T-helper 1 cell (primary cell): Measurements from ENCODE around the gene CTU1.
"Not testable (repeated sequence)": the region's sequence is repeated elsewhere in the genome, so short reads cannot be mapped to it uniquely, and the experiment has no call there.

Source experiments
- DNase-seq, 5 donors: peaks; one replicate each; pipeline ENCODE4 v3.0.0-alpha.2; 2012 to 2020
- total RNA-seq, 4 donors: gene quantifications; one replicate each; lab custom pipeline; 2026; lab: John Stamatoyannopoulos, UW

Gene CTU1
- 1.3 to 3.5 (median 3.1) reads per million in 4 donors for total RNA-seq

DNA sequence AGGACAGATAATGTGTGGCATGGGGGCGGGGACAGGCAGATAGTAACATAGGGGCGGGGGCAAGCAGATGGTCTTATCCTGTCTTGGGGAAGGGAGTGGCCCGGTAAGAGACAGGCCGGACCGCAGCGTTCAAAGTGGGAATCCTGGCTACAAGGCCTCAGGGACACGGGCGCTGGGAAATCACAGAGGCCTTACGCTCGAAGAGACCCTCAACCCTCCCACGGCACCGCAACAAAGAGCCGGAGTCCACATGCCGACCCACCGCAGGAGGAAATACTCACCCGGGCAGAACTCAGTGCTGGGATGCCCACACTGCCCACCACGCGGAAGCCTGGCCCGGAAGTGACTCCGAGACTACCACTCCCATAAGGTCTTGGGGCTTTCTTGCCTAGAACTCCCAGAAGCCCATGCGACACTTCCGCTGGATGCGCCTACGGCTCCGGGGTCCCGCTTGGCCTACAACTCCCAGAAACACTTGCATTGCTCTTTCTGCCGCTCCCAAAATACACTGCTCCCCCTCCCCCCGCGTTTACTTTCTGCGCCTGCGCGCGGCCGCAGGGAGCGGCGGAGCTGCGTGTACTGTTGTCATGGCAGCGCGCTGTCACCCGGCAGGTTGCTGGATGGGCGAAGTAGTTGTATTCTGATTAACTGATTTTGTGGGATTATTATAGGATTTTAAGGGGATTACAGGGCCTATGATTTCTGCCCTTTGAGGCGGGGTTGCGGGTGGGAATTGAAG, at the start of gene CTU1:
Gene CTU1, minus strand, starts transcription at position 344 of the 739 bp plus-strand sequence. CDS start 3,840 bp downstream, outside the sequence.
- DNase-seq: peak; percentile 95 to 99 (median 97)

DNA sequence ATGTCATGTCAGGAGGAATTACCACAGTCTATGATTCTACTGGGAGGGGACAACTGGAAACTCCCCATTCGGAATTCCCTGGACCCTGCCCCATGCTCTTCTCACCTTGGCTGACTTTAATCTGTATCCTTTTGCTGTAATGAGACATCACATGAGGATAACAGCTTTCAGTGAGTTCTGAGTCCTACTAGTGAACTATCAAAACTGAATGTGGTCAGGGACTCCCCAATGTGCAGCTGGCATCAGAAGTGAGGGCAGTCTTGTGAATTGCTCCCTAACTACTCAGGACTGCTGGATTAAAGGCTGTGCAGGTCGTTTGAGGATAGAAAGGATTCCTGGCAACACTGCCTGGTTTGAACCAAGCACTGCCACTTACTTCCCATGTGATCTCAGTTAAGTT, 49.1 kb upstream of the CTU1 start:
- DNase-seq: no peak

DNA sequence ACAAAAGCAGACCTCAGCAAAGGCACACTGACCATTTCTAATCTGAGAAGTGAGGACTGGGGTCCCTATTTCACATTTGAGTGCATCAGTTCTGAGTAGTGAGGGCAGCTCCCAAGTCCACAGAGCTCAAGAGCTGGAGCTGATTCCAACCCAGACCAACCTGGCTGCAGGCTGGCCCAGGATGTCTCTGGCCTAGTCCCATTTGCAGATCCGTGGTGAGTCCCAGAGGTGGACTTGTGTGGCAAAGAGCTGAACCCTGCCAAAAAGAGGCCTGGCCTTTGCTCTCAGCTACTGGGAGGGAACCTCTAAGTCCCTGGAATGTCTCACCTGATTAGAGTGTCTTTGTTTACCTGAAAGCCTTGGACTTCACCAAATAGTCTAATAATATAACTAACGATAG, 48.5 kb upstream of the CTU1 start:
- DNase-seq: no peak

DNA sequence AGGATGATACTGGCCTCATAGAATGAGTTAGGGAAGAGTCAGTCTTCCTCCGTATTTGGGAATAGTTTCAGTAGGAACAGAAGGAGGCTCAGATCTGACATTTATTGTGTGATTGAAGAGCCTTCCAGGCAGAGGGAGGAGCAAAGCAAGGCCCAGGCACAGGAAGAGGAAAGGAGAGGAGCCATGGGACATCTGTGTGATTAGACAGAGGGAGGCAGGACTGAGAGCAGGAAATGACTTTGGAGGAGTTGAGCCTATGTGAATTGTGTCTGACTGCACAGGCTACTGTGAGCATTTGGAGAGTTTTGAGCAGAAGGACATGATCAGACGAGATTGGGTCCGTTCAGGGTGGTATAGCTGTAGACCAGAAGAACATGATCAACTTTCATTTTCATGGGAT, 42.4 kb upstream of the CTU1 start:
- DNase-seq: no peak

DNA sequence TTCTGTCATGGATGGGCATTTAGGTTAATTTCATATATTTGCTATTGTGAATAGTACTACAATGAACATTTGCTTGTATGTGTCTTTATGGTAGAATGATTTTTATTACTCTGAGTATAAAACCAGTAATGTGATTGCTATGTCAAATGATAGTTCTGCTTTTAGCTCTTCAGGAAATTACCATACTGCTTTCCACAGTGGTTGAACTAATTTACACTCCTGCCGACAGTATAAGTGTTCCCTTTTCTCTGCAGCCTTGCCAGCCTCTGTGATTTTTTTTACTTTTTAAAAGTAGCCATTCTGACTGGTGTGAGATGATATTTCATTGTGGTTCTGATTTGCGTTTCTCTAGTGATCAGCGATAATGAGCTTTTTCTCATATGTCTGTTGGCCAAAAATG, 40.4 kb upstream of the CTU1 start:
- DNase-seq: no peak

DNA sequence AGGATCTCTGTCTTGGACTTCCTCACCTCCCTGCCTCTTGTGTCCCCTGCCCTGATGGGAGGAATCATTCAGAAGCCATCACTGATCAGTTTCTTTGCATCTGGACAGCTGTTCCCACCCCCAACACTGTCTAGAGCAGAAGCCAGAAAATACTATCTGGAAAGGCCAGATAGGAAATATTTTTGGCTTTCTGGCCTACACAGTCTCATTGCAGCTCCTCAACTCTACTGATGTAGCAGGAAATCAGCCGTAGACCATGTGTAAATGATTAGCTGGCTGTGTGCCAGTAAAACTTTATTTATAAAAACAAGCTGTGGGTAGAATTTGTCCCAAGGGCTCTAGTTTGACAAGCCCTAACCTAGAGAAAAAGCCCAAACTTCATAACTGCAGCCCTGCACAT, 39.5 kb upstream of the CTU1 start:
- no peak for DNase-seq

DNA sequence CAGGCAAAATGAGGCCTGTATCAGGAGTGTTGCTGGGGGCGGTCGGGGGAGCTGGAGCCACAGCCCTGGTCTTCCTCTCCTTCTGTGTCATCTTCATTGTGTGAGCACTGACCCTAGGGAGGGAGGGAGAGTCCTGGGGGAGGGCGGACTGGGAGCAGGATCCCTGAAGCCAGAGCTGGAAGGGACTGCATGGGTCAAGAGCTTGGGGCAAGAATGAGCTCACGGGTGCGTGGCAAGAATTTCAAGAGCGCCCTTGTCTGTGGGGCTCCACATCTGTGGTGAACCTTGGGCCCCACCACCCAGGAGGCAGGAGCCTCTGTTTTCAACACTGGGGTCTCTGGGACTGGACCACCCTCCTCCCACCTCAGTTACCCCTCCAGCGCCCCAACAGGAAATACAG, 38.5 kb upstream of the CTU1 start:
- DNase-seq: no peak

DNA sequence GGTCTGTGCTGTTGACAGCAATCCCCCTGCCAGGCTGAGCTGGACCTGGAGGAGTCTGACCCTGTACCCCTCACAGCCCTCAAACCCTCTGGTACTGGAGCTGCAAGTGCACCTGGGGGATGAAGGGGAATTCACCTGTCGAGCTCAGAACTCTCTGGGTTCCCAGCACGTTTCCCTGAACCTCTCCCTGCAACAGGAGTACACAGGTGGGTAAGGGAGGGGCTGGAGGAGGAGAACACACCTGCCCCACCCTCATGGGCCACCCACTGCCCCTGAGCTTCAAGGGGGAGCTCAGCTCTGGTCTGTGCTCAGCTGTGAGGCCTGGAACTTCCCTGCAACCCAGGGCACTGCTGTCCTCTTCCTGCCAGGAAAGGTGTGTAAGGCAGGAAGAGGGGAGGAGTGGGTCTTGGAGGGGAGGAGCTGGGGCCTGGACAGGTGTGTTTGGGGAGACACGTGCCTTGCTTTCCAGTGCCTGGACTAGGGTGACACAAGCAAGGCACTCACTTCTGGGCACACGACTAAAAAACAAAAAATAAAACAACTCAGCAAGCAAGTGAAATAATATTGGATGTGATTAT, 37.8 kb upstream of the CTU1 start:
- DNase-seq: no peak

DNA sequence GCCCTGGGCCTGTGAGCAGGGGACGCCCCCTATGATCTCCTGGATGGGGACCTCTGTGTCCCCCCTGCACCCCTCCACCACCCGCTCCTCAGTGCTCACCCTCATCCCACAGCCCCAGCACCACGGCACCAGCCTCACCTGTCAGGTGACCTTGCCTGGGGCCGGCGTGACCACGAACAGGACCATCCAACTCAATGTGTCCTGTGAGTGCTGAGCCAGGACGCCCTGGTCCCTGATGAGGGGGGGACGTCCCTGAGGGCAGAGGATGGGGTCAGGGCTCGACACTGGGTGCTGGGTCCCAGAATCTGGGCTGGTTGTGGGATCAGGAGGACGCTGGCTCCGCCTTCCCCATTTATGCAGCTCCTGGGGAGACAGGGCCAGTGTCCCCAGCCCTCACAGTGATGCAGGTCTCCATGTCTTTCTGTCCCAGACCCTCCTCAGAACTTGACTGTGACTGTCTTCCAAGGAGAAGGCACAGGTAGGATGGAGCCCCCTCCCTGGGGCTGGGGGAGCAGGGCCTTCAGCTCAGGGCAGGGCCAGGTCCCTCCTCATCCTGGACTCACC, 36.4 kb upstream of the CTU1 start:
- no peak for DNase-seq

DNA sequence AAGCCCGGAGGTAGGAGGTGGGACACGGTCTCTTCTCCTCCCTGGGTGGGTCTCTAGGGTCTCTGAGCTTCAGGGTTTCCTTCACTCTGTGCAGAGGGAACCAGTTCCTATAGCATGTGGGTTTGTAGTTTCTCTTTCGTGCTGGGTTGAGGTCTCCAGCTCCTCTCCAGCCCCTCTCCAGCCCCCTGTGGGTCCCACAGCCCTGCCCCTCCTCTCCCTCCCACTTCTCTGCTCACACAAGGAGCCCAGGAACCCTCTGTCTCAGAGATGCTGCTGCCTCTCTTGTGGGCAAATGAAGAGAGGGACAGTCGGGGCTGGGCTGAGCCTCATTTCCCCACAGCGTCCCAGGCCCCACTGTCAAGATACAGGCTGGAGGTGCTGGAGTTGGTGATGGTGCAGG, 35.3 kb upstream of the CTU1 start:
- no peak for DNase-seq

DNA sequence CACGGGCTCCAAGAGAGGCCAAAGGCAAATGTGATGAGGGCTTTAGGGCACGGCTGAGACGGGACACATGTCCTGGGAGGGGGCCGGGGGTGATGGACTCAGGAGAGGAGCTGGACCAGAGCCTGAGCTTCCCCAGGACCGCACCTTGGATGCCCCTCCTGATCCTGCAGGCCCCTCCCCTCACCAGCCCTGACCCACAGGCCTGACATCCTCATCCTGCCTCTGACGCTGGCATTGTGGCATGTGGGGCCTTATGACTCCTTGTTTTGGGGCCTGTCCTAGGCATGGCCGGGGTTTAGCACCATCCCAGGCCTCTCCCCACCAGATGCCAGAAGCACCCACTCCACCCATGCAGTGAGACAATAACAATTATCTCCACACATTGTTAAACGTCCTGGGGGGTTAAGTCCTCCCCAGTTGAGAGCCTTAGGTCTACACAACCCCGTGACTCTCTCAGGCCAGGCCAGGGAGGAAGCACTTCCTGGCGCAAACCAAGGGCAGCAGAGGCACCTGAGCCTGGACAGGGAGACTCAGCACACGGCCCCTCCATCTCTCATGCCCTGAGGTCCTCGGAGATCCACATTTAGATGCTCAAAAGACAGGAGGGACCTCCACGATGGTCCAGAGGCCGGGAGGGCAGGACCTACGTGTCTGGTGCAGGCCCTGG, 34.7 kb upstream of the CTU1 start:
- DNase-seq: not testable (repeated sequence)

DNA sequence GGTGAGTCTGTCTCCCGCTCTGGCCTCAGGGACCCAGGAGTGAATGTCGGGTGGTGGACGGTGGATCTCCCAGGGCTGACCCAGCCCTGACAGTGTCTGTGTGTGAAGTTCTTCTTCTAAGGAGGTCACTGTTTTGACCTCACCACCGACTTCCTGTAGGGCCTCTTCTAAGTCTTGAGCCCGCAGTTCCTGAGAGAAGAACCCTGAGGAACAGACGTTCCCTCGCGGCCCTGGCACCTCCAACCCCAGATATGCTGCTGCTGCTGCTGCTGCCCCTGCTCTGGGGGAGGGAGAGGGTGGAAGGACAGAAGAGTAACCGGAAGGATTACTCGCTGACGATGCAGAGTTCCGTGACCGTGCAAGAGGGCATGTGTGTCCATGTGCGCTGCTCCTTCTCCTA, 33.9 kb upstream of the CTU1 start, which contains the start of gene SIGLEC7:
Gene SIGLEC7, plus strand, starts transcription at position 183 of the 400 bp plus-strand sequence. Its CDS starts 69 bp downstream, at position 252.
- DNase-seq: no peak

DNA sequence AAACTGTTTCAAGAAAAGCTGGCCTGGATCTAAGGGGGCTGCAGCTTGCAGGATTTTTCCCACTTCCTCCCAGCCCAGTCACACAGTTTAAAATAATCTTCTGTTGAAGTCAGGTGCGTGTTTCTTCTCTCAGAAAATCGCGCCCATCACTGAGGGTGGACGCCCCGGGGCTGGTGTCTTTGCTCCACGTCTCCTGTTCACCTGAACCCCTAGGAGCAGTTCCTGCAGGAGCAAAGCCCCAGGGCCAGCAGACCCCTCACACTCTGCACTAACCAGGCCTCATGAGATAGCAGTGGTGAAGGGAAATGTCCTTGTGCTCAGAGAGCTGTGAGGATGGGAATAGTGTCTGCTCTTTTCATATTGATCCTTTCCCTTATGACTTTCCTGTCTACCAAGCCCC, 33.0 kb upstream of the CTU1 start:
- DNase-seq: no peak

DNA sequence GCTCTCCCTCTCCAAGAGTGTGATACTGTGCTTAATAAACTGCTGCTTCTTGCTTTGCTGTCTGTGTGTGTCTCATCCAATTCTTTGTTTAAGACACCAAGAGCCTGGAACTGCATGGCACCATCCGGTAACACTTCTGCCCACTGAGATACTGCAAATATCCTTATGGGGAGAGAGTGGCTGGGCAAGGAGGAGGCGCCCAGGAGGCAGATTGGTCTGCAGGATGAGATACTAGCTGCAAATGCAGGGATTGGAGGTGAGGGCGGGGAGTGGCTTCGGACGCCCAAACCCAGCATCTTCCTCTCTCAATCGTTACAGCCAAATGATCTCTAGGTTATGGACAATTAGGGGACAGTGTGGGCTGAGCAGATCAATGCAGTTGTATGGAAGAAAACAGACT, 32.2 kb upstream of the CTU1 start:
- DNase-seq: no peak

DNA sequence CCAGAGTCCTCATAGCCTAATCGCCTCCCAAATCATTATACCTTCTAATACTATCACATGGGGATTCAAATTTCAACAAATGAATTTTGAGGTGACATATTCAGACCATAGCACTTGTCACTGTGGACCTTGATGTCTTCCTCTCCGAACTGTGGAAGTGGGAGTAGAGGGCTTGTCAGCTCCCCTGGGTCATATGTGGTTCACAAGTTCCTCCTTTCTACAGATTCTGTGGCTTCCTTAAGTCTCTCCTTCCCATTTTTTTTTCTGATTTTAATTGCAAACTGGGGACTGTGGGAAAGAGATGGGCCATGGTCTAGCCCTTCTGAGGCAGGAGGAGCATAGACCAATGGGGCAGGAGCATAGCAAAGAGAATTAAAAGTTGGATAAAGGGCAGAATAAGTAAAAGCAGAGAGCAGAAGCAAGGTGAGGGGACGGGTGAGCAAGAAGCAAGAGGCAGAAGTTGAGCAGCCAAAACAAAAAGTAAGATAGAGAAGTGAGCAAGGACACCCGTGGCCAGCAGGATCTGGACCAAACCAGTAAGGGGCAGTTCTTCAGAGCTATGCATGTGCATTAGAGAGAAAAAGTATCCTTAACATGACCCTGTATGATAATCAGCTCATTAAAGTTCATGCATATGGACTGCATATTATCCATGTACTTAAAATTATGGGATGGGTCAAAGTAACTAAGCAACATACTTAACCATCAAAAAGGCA, 31.2 kb upstream of the CTU1 start:
- no peak for DNase-seq

DNA sequence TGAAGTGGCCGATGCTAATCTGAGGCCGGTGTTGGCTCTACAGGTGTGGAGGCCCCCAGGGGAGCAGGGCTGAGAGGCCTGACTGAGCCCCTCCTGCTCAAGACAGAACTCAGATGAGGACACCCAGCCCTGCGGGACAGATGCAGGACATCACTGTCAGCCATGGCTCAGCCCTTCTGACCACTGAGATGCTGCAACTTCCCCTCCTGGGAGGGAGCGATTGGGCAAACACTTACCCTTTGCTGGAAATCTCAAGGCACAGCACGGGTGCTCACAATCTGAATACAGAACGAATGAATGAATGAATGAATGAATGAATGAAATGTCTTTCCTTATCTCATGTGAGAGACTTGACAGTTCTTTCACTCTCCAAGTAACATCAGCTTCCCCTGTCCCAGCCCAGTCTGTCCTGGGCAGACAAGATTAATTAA, 30.4 kb upstream of the CTU1 start:
- DNase-seq: no peak

DNA sequence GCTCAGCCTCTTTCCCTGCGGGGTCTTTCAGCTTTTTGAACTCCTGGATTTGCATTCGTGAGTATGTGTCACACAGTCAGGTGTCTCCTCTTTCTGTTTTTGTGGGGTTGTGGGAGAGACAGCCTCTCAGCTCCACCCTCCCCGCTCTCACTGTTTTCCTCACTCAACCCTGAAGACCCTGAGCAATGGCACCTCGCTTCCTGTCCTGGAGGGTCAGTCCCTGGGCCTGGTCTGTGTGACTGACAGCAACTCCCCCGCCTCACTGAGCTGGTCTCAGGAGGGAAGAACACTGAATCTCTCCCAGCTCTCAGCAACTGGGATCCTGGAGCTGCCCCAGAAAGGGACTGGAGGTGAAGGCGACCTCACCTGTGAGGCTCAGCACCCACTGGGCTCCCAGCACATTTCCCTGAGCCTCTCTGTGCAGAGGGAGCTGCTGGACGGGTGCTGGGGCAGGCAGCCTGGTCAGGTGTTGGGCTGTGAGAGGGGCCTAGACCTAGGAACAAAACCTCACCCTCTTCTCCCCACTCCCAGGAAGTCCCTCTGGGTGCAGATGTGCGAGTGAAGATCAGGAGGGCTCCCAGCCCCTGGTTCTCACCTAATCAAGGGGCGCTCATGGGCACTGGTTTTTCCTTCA, 29.7 kb upstream of the CTU1 start:
- DNase-seq: no peak

DNA sequence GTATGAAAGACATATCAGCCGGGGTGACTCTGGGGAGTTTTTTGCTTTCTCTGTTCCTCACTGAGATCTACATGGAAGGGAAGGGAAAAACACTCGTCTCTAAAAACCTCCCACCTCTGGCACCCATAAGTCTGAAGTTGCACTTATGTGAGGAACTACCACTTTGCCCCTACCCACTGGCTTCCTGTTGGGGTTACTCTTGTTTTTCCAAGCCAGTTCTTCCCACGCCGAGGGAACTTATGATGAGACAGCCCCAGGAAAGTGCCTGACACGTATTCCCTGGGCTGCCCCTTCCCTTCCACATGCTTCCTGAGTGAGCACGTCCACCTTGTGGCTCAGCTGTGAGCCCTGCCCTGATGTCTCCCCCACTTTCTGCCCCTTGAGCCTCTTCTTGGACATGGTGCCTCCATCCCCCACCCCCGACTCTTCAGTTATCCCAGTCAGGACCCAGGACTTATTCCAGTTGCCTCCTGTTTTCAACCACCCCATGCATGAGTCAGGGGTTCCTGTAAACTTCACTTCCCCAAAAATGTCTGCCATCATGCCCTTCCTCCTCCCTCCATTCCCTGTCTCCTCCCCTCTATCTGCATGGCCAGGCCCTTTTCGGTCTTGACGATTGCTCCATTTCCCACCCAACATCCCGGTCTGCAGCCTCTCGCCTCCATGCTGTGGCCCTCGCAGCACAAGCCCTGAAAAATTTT, 28.8 kb upstream of the CTU1 start:
- DNase-seq: no peak

DNA sequence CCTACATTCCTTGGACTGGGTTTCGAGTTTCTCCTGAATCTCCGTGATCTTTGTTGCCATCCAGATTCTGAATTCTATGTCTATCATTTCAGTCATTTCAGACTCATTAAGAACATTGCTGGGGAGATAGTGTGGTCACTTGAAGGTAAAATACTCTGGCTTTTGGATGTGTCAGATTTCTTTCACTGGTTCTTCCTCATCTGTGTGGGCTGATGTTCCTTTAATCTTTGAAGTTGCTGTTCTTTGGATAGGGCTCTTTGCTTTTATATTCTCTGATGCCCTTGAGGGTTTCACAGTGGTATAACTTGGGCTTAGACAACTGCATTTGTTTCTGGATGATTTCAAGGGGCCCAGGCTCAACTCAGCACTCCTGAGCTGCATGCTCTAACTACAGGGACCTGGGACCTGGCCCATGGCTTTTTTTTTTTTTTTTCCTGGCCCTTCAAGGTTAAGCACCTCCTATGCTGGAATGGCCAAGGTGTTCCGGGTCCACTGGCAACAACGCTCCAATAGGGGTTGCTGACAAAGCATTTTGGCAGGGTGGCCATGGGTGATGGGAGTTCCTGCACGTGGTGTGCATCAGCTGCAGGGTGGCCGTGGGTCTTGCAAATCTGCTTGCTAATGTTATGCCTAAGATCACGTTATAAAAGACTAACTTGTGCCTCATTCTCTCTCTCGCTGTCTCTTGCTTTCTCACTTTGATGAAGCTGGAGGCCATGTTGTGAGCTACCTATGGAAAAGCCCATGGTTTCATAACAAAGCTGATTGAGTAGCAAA, 28.0 kb upstream of the CTU1 start:
- DNase-seq: no peak

DNA sequence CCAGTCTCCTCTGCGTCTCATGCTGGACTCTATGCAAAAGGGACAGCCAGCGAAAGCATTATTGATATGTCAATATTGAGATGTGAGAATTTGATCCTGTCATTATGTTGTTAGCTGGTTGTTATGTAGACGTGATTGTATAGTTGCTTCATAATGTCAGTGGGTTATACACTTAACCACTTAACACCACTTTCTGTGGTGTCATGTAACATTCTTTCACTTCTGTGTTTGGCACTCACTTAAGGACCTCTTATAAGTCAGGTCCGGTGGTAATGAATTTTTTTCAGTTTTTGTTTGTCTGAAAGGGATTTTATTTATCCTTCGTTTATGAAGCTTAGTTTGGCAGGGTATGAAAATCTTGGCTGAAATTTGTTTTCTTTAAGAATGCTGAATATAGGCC, 26.8 kb upstream of the CTU1 start:
- no peak for DNase-seq
